NCI-H748 treated with DMSO at 0.1 percent for 48 hours (cell line): Measurements from ENCODE around the gene DYDC2.
A peak's percentile ranks its signal among the peaks of the same experiment; 100 is the strongest.

Experiments
- DNase-seq: peaks from one replicate; lab custom pipeline; 2025; lab: John Stamatoyannopoulos, UW

DYDC2 gene

GRCh38 chr10:80372675-80373074, 16.1 kb downstream of the DYDC2 start:
- DNase-seq = no peak

DNA sequence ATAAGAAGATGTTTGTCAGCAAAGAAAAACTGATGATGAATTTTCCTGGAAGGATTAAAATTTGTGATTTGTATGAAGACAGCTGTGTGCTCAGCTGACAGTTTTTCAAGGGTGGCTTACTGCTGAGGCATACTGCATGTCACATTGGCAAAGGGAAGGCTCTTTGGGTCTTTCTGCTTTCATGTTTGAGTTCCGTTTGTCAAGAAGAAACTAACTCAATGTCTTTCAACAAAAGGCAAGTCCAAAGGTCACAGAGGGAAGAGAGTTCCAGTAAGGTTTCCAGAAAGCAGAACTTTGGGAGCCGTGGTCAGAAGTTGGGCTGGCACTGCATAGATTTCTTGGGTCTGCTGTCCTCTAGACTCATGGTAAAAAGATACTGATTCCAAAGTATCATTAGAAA, 16.9 kb downstream of the DYDC2 start:
- no peak for DNase-seq

GRCh38 chr10:80379701-80380100, 23.1 kb downstream of the DYDC2 start:
- no peak for DNase-seq

- DNase-seq = no peak
These were observed 23.6 kb downstream of the DYDC2 start for GRCh38 chr10:80380185-80380584.

GRCh38 chr10:80382989-80383388, 26.4 kb downstream of the DYDC2 start:
- DNase-seq = no peak

DNA sequence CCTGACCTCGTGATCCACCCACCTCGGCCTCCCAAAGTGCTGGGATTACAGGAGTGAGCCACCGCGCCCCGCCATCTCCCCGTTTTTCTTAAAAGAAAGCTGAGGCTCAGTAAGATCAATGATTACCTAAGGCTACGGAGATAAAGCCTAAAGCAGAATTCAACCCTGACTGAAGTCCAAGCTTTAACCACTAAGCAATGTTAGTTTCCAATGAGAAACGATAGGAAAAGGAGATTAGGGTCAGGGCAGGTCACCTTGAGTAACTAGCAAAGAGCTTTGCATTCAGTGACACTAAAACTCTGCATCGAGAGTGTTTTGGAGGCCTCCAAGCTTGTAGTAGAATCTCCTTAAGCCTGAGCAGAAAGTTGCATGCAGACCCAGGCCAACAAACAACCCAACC, 34.2 kb downstream of the DYDC2 start:
- no peak for DNase-seq

DNA sequence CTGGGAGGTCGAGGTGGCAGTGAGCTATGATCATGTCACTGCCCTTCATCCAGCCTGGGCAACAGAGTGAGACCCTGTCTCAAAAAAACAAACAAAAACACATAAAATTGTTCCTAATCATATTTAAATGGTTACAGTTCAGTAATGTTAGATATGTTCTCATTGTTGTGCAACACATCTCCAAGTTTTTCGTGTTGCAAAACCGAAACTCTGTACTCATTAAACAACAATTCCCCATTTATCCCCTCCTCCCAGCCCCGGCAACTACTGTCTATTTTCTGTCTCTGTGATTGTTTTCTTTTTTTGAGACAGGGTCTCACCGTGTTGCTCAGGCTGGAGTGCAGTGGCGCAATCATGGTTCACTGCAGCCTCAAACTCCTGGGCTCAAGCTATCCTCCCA, 35.7 kb downstream of the DYDC2 start:
- no peak for DNase-seq

DNA sequence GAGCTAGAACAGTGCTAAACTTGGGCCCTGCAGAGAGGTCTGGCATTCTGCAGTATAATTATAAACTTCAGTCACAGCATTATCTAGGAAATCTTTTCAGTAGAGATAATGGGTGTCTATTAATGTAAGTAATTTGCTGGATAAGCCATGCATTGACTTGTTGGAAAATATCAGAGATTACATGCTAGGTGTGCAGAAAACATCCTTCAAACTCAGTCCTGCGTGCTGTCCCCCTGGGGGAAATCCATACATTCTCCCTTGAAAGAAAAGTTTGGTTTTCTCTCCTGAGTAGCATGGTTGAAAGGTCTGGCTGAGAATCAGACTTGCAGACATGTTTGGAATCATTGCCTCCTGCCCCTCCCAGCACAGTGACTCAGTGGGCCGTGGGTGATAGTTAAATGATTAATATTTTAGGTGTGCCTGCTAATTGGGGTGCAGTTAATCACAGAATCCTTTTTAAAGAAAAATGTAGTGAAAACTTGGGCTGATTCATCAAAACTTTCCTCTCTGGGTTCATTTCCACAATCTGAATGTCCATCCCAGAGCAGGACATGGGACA, 37.9 kb downstream of the DYDC2 start:
- DNase-seq = no peak

GRCh38 chr10:80397014-80397413, 40.4 kb downstream of the DYDC2 start:
- DNase-seq = no peak

- no peak for DNase-seq
These were observed 43.7 kb downstream of the DYDC2 start for GRCh38 chr10:80400136-80400804.

- no peak for DNase-seq
These were observed 48.5 kb downstream of the DYDC2 start for GRCh38 chr10:80405035-80405434.

DNA sequence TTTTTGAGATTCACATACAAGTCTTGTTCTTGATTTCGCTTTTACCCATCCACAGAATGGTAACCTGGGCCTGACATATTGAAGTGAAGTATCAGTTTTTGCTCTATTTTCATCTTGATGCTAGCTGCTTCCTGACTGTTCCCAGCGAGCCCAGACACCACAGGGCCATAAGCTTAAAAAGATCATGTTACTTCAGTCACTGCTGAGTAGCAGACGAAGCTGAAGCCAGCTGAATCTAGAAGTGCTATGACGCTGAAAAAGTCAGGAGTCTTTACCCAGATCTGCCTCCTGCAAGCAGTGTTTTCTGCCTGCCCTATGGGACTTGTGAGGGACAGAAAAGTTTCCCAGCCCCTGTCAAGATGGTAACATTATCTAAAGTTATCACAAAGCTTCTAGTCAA, 49.0 kb downstream of the DYDC2 start:
- no peak for DNase-seq

GRCh38 chr10:80406204-80406603, 49.6 kb downstream of the DYDC2 start:
- DNase-seq = no peak

DNA sequence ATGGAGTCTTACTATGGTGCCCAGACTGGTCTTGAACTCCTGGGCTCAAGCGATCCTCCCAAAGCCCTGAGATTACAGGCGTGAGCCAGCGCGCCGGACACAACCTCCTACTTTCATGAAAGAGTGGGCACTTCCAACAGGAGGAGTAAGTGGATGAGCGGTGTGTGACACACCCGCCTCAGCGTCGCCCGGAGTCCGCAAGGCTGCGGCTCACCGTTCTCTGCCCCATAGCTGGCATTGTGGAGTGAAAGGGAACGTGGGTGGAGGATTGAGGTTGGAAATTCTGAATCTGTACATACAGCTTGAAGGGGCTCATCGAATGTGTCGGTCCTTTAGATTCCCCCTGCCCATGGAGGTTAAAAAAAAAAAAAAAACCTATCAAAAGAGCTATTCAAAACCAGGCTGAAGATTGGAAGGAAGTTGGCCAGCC, 51.2 kb downstream of the DYDC2 start:
- peak; percentile 8 for DNase-seq

DNA sequence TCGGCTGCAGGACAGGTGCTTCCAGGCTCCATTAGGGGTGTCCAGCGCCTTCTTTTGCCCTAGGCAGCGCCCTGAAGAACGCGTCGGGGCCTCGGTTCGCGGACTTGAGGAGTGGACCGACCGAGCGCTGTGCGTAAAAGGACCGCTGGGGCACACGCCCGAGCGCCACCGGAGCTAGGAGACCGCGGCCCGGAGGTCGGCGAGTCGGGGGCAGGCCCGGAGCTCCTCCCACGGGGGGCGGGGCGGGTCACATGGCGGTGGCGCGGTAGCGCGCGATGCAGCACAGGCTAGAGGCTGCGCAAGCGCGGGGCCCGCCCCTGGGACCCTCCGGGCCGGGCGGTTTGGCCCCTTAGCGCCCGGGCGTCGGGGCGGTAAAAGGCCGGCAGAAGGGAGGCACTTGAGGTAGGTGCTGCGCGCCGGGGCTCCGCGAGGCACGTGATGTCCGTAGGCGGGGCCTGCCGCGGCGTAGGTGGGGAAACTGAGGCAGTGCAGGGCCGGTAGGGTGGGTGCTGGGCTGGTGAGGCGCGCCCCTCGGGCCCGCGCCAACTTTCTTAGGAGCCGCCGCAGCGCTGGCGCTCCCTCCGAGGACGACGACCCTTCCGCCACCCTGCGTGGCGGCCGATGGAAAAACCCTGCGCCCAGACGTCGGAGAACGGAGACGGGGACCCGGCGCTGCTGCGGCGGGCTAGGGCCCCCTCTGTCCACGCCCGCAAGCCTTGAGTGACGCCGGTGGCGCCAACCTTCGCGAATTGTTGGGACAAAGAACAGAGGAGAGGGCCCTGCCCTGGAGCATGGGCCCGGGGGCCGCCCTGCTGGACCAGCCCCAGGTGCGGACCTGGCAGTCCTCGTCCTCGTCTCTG, 51.9 kb downstream of the DYDC2 start, which contains the start of gene PRXL2A:
Gene PRXL2A (plus strand): TSS at position 310 of the 860 bp plus-strand sequence. CDS start 11,917 bp downstream, outside the sequence.
- DNase-seq = peak; percentile 29

DNA sequence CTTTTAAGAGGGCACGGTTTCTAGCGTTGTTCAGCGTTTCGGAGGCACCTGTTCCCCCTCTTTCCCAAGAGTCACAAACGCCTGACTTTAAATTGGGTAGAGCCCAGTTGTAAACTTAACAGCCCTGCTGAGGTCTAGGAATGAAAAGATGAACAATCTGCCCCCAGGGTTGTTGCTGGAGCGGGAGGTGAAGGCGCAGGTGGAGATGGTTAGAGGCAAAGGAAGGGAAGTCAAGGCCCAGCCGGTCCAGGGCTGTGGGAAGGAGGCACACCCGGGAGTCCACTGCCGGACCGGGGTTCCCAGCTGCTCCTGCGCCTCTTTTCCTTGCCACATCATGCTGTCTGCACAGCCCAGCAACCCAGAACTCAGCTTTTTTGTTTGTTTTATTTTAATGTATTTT, 52.5 kb downstream of the DYDC2 start:
- DNase-seq = no peak

- DNase-seq = no peak
These were observed 53.5 kb downstream of the DYDC2 start for GRCh38 chr10:80410122-80410521.

DNA sequence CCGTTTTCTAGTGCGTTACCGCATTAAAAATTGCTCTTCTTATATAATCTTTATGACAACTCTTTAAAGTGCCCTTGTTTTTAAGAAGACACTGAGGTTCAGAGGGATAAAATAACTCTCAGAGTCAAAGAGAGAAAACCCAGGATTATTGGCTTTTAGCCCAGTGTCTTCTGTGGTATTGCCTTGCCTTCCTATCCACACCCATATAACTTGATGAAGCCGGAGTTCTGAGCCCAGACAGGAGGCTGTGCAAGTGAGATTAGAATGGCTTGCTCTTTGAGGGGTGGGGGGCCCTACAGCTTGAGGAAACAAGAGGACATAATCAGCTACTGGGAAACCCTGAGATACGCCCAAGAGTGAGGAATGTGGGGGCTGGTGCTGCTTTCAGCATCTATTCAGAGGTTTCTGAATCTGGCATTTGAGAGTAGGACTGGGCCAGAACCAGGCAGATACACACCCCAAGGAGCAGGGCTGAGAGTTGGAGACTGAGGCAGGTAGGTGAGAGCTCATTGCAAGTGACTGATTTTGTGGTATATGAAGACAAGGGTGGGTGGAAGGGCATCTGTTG, 54.1 kb downstream of the DYDC2 start:
- no peak for DNase-seq

- no peak for DNase-seq
These were observed 54.7 kb downstream of the DYDC2 start for GRCh38 chr10:80411267-80411668.

DNA sequence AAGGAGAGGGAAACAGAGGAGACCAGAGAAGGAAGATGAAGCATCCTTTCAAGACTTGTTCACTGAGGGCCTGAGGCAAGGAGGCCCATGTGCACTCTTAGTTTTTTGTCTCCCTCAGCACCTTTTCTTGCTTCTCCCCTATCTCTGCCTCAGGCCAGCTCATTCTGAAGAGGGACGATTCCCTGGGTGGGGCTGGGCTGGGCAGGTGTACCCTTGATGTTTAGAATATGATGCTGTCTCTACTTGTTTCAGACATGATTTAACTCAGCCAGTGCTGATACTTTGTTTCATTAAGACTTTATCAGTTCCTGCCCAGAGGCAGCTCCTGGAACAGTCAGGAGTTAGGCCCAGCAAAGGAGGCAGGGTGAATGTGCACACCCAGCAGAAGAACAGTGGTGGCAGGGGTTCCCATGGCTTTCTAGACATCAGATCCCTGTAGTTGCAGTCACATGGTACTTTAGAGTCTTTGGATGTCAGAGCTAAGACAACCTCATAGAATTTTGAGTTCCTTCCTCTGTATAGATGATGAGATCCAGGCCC, 55.2 kb downstream of the DYDC2 start:
- DNase-seq = no peak

- DNase-seq = no peak
These were observed 55.9 kb downstream of the DYDC2 start for GRCh38 chr10:80412486-80412885.

- DNase-seq = no peak
These were observed 56.9 kb downstream of the DYDC2 start for GRCh38 chr10:80413271-80413996.
